ENCODE results near the gene TRRAP. TPM values are rescaled to one million over a fixed set of nuclear protein-coding genes. Genes with fewer than 3 reads are reported as not detected.
A peak's percentile ranks its signal among the peaks of the same experiment; 100 is the strongest.

Gene TRRAP
- total and polyA plus RNA-seq, 2 experiments from 2014 or later: 14.9 to 58.7 TPM

GRCh38 chr7:99061001-99061776 is 182.9 kb downstream of the TRRAP start (continued):
- TF ChIP-seq, protein P1, sequence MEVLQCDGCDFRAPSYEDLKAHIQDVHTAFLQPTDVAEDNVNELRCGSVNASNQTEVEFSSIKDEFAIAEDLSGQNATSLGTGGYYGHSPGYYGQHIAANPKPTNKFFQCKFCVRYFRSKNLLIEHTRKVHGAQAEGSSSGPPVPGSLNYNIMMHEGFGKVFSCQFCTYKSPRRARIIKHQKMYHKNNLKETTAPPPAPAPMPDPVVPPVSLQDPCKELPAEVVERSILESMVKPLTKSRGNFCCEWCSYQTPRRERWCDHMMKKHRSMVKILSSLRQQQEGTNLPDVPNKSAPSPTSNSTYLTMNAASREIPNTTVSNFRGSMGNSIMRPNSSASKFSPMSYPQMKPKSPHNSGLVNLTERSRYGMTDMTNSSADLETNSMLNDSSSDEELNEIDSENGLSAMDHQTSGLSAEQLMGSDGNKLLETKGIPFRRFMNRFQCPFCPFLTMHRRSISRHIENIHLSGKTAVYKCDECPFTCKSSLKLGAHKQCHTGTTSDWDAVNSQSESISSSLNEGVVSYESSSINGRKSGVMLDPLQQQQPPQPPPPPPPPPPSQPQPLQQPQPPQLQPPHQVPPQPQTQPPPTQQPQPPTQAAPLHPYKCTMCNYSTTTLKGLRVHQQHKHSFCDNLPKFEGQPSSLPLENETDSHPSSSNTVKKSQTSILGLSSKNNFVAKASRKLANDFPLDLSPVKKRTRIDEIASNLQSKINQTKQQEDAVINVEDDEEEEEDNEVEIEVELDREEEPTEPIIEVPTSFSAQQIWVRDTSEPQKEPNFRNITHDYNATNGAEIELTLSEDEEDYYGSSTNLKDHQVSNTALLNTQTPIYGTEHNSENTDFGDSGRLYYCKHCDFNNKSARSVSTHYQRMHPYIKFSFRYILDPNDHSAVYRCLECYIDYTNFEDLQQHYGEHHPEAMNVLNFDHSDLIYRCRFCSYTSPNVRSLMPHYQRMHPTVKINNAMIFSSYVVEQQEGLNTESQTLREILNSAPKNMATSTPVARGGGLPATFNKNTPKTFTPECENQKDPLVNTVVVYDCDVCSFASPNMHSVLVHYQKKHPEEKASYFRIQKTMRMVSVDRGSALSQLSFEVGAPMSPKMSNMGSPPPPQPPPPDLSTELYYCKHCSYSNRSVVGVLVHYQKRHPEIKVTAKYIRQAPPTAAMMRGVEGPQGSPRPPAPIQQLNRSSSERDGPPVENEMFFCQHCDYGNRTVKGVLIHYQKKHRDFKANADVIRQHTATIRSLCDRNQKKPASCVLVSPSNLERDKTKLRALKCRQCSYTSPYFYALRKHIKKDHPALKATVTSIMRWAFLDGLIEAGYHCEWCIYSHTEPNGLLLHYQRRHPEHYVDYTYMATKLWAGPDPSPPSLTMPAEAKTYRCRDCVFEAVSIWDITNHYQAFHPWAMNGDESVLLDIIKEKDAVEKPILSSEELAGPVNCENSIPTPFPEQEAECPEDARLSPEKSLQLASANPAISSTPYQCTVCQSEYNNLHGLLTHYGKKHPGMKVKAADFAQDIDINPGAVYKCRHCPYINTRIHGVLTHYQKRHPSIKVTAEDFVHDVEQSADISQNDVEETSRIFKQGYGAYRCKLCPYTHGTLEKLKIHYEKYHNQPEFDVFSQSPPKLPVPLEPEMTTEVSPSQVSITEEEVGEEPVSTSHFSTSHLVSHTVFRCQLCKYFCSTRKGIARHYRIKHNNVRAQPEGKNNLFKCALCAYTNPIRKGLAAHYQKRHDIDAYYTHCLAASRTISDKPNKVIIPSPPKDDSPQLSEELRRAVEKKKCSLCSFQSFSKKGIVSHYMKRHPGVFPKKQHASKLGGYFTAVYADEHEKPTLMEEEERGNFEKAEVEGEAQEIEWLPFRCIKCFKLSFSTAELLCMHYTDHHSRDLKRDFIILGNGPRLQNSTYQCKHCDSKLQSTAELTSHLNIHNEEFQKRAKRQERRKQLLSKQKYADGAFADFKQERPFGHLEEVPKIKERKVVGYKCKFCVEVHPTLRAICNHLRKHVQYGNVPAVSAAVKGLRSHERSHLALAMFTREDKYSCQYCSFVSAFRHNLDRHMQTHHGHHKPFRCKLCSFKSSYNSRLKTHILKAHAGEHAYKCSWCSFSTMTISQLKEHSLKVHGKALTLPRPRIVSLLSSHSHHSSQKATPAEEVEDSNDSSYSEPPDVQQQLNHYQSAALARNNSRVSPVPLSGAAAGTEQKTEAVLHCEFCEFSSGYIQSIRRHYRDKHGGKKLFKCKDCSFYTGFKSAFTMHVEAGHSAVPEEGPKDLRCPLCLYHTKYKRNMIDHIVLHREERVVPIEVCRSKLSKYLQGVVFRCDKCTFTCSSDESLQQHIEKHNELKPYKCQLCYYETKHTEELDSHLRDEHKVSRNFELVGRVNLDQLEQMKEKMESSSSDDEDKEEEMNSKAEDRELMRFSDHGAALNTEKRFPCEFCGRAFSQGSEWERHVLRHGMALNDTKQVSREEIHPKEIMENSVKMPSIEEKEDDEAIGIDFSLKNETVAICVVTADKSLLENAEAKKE (CRISPR knock-in tag; IDR thresholded peaks at IDR 0.05): no peak
- TF ChIP-seq EZH2 (IDR thresholded peaks at IDR 0.05; ENCODE audit: low read depth, unreplicated experiment): no peak
- TF ChIP-seq NANOG (IDR thresholded peaks at IDR 0.05; ENCODE audit: borderline replicate concordance): no peak
- TF ChIP-seq ETS1 (IDR thresholded peaks at IDR 0.05): no peak
- TF ChIP-seq CREB1 (CRISPR knock-in tag; IDR thresholded peaks at IDR 0.05; ENCODE audit: low read depth): no peak

Small RNA genes lying within 50 kb of the gene (microRNA-seq; reads per million reads assigned to microRNA genes)
- gene MIR3609: not detected

Small RNA genes lying within 50 kb of the gene (small RNA-seq; reads per million reads assigned to genes)
- 22.0 reads per million, percentile 98 among the genes with 10 or more reads in this experiment for gene MIR3609 (ENCODE audit: low replicate concordance)

Other genes with a start within 250 kb of the TRRAP start
- gene TMEM130, start 8.5 kb upstream of the TRRAP start, total RNA-seq (2014; rRNA removed; shearing (Covaris generic)): 1.5 and 4.2 TPM in 2 replicates
- 2.0 TPM in 2 replicates for gene TMEM130, start 8.5 kb upstream of the TRRAP start, polyA plus RNA-seq (2016; fragmentation: Nextera tagmentation; extraction: Ambion mirVana)

All from GM23338 (cell line).